Mesothelial cell of epicardium (in vitro differentiated cells): ENCODE data around the gene ANXA10. TPM values are rescaled to one million over a fixed set of nuclear protein-coding genes. Genes with fewer than 3 reads are reported as not detected.

Source experiments
- DNase-seq, 2 experiments: peaks; one replicate each; pipeline ENCODE4 v3.0.0; 2021; ENCODE audit warnings: low spot score in 2 of 2; ENCODE audit not compliant: unreplicated experiment in 2 of 2
- H3K27ac Mint-ChIP-seq: 2 replicates; pipeline ENCODE4 v1.8.0; 2021; ENCODE audit warnings: mixed read lengths
- H3K27me3 Mint-ChIP-seq: 2 replicates; pipeline ENCODE4 v1.8.0; 2021; ENCODE audit warnings: low read depth, mixed read lengths
- H3K36me3 Mint-ChIP-seq: 2 replicates; pipeline ENCODE4 v1.8.0; 2021; ENCODE audit warnings: mixed read lengths
- H3K4me1 Mint-ChIP-seq: 2 replicates; pipeline ENCODE4 v1.8.0; 2021; ENCODE audit warnings: mixed read lengths
- H3K4me3 Mint-ChIP-seq: 2 replicates; pipeline ENCODE4 v1.8.0; 2021; ENCODE audit warnings: mild to moderate bottlenecking, moderate library complexity, mixed read lengths
- H3K9me3 Mint-ChIP-seq: 2 replicates; pipeline ENCODE4 v1.8.0; 2021; ENCODE audit warnings: mixed read lengths
- total RNA-seq: library from RNA; stranded (reverse); gene quantifications from 3 replicates; pipeline ENCODE4 v1.2.1, GENCODE V29; 2021
- TF ChIP-seq, protein P1 (sequence below): fragments of 200-600 bp; sonication (generic); IDR thresholded peaks from one replicate; pipeline ENCODE4 v1.5.0; 2021; ENCODE audit warnings: antibody characterized with exemption; ENCODE audit not compliant: unreplicated experiment

The ANXA10 gene, protein sequence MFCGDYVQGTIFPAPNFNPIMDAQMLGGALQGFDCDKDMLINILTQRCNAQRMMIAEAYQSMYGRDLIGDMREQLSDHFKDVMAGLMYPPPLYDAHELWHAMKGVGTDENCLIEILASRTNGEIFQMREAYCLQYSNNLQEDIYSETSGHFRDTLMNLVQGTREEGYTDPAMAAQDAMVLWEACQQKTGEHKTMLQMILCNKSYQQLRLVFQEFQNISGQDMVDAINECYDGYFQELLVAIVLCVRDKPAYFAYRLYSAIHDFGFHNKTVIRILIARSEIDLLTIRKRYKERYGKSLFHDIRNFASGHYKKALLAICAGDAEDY
- not detected in 3 replicates for total RNA-seq

DNA sequence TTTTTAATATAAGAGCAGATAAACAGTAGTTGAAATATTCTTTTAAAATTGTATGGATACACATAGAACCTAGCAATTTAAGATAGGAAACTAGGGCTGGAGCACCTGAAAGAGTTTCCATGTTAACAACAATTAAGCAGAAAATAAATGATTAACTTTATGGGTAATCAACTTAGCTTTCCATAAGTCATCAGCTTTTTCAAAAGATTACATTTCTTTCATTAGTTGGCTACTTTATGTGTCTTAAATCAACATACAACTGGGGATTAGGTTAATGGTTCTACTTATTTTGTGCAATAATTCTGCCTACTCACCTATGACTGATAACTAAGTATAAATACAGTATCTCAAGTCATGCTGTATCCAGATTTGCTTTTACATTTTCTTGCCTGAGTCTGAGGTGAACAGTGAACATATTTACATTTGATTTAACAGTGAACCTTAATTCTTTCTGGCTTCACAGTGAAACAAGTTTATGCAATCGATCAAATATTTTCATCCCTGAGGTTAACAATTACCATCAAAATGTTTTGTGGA lies at the start of gene ANXA10:
Gene ANXA10 (plus strand): TSS at position 362 of the 537 bp plus-strand sequence. CDS start 164 bp downstream, at position 526.
- no peaks in the 10 kb centered on the region for H3K27me3 Mint-ChIP-seq
- H3K4me3 Mint-ChIP-seq = no peak within 1 kb of the TSS
- H3K27ac Mint-ChIP-seq = no peak within 1 kb of the TSS
- no peaks in the 10 kb centered on the region for H3K4me1 Mint-ChIP-seq
- TF ChIP-seq, protein P1, sequence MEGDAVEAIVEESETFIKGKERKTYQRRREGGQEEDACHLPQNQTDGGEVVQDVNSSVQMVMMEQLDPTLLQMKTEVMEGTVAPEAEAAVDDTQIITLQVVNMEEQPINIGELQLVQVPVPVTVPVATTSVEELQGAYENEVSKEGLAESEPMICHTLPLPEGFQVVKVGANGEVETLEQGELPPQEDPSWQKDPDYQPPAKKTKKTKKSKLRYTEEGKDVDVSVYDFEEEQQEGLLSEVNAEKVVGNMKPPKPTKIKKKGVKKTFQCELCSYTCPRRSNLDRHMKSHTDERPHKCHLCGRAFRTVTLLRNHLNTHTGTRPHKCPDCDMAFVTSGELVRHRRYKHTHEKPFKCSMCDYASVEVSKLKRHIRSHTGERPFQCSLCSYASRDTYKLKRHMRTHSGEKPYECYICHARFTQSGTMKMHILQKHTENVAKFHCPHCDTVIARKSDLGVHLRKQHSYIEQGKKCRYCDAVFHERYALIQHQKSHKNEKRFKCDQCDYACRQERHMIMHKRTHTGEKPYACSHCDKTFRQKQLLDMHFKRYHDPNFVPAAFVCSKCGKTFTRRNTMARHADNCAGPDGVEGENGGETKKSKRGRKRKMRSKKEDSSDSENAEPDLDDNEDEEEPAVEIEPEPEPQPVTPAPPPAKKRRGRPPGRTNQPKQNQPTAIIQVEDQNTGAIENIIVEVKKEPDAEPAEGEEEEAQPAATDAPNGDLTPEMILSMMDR = no peak
- no peak for DNase-seq
- H3K9me3 Mint-ChIP-seq = peaks cover 24% of the 10 kb centered on the region
- peaks cover under 1% of the 10 kb centered on the region for H3K36me3 Mint-ChIP-seq

DNA sequence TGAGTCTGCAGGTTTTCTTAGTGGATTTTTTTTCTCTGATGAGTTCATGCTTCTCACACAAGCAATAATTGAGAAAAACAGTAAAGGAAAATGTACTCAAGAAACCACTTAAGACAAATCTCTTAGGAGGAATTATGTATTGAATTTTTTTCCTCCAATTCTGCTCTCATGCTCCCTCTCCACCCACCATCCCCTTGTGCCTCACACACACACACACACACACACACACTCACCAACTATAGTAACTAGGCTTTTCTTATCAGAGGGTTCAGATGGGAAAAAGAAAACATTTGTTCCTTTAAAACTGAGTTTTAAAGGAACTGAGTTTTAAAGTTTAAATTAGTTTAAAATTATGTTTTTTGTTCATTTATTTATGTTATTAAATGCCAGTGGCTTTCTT lies 47.0 kb upstream of the ANXA10 start:
- Mint-ChIP-seq H3K27ac (no peak overlapping the region), H3K27me3 (no peaks in the 10 kb centered on the region), H3K4me1 (no peaks in the 10 kb centered on the region), H3K4me3 (no peak overlapping the region), H3K9me3 (peaks cover 22% of the 10 kb centered on the region), H3K36me3 (peaks cover 5% of the 10 kb centered on the region)
- no peak for DNase-seq
- TF ChIP-seq, protein P1 = no peak

DNA sequence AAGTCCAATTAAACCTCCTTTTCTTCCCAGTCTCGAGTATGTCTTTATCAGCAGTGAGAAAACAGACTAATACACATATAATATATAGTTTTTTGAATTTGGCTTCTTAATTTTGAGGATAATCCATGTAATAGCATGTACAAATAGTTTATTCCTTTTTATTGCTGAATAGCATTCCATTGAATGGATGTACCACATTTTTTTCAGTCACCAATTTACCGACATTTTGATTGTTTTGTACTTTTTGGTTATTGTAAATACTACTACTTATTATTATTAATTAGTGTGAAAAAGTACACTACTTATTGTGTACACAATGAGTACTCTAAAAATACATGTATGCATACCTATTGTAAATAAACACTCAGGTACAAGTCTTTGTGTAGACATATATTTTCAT lies 42.3 kb upstream of the ANXA10 start:
- Mint-ChIP-seq H3K4me1 (no peaks in the 10 kb centered on the region), H3K4me3 (no peak overlapping the region), H3K27me3 (no peaks in the 10 kb centered on the region), H3K36me3 (peaks cover 5% of the 10 kb centered on the region), H3K9me3 (peaks cover 22% of the 10 kb centered on the region), H3K27ac (no peak overlapping the region)
- TF ChIP-seq, protein P1 = no peak
- no peak for DNase-seq

DNA sequence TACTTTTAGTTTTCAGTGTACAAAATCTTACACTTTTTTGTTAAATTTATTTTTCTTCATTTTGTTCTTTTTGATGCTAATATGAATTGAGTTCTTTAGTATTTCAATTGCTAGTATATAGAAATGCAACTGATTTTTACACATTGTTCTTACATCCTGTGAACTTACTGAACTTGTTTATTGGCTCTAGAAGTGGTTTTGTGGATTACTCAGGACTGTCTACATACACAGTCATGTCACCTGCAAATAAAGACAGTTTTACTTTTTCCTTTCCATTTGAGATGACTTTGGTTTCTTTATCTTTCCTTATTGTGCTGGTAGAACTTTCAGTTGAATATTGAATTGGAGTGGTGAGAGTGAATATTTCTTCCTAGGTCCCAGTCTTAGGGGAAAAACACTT lies 40.8 kb upstream of the ANXA10 start:
- Mint-ChIP-seq H3K9me3 (peaks cover 22% of the 10 kb centered on the region), H3K4me1 (no peaks in the 10 kb centered on the region), H3K36me3 (peaks cover 5% of the 10 kb centered on the region), H3K4me3 (no peak overlapping the region), H3K27ac (no peak overlapping the region), H3K27me3 (no peaks in the 10 kb centered on the region)
- TF ChIP-seq, protein P1 = no peak
- no peak for DNase-seq

DNA sequence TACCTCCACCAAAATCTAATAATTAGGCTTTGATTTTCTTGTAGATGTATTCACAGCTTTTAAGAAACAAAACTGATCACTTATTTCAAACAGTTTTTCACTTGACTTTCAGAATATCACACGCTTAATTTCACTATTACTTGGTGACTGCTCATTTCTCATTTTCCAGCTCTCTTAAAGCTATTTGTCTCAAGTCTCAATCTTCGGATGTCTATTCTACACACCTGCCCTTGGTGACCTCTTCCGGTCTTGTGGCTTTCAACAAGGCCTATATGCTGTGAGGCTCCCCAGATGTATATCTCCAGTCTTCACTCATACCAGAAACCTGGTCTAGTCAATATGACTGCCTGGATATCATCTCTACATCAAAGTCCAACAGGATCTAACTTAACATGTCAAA lies 34.9 kb upstream of the ANXA10 start:
- TF ChIP-seq, protein P1 = no peak
- no peaks in the 10 kb centered on the region for H3K4me1 Mint-ChIP-seq
- no peak overlapping the region for H3K27ac Mint-ChIP-seq

More for the DNA sequence above, 34.9 kb upstream of the ANXA10 start:
- Mint-ChIP-seq H3K36me3 (no peaks in the 10 kb centered on the region), H3K27me3 (no peaks in the 10 kb centered on the region), H3K4me3 (no peak overlapping the region), H3K9me3 (no peaks in the 10 kb centered on the region)
- no peak for DNase-seq
